Tibial nerve (tissue), 4 donors: ENCODE results near the gene LTV1.

Source experiments
- EP300 ChIP-seq, 2 donors: sonication (generic); formaldehyde crosslinking; IDR thresholded peaks; one replicate each; pipeline ENCODE4 v1.6.1; 2017; ENCODE audit warnings: antibody characterized with exemption in 2 of 2, mild to moderate bottlenecking in 1 of 2
- POLR2A ChIP-seq, 2 donors: fragments of 450-650 bp; IDR thresholded peaks; one replicate each; pipeline ENCODE4 v1.6.1; 2017; ENCODE audit warnings: antibody characterized with exemption in 2 of 2, mild to moderate bottlenecking in 2 of 2, moderate library complexity in 2 of 2
- TF ChIP-seq, protein P1 (sequence below), 5 experiments: fragments of 200-600 bp in 3 of 5; fragments of 450-650 bp in 2 of 5; sonication (generic) in 3 of 5; IDR thresholded peaks; one replicate each; pipeline ENCODE4 v1.5.1; 2016 to 2019; ENCODE audit warnings: antibody characterized with exemption in 5 of 5, mild to moderate bottlenecking in 3 of 5, moderate library complexity in 2 of 5

DNA sequence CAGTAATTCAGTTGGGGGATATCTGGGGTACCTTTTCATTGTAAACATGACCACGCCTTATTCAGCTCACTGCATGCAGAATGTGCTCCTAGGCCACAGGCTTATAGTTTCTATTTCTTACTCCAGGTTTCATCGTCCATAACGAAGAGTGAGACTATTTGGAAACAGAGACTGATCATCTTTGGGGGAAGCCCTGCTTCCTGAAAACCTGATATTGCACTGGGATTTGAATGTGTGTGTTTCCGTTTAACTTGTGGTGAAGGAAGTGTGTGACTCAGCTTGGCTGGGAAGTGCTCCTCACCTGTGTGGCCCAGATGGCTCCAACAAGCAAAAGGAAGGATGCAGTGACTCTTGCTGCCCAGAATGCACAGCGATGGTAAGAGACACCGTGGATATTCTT, 19.6 kb upstream of the LTV1 start:
- TF ChIP-seq, protein P1, sequence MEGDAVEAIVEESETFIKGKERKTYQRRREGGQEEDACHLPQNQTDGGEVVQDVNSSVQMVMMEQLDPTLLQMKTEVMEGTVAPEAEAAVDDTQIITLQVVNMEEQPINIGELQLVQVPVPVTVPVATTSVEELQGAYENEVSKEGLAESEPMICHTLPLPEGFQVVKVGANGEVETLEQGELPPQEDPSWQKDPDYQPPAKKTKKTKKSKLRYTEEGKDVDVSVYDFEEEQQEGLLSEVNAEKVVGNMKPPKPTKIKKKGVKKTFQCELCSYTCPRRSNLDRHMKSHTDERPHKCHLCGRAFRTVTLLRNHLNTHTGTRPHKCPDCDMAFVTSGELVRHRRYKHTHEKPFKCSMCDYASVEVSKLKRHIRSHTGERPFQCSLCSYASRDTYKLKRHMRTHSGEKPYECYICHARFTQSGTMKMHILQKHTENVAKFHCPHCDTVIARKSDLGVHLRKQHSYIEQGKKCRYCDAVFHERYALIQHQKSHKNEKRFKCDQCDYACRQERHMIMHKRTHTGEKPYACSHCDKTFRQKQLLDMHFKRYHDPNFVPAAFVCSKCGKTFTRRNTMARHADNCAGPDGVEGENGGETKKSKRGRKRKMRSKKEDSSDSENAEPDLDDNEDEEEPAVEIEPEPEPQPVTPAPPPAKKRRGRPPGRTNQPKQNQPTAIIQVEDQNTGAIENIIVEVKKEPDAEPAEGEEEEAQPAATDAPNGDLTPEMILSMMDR (IDR thresholded peaks at IDR 0.05) = no peak
- TF ChIP-seq POLR2A (IDR thresholded peaks at IDR 0.05) (no peak), EP300 (IDR thresholded peaks at IDR 0.05) (peak in 1 of 2 donors; percentile 46)
